ENCODE results near the gene HMGCS1.
"Not testable (repeated sequence)": the region's sequence is repeated elsewhere in the genome, so short reads cannot be mapped to it uniquely, and the experiment has no call there.

The HMGCS1 gene

DNA sequence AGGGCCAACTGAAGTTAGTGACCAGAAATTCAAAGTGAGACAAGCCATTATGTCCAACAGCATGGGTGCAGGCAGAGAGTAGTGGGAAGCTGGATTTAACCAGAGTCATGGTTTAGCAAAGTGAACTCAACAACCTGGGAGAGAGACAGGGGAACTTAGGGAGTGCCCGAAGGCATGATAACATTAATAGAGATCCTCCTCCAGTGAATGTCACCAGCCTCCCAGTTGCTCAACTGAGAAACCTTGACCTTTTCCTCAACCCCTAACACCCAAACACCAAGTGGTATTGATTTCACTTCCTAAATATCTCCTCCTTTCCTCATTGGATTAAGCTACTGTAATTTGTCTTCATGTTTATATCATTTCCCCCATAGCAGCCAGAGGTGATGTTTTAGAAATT, 42.6 kb downstream of the HMGCS1 start:
- DNase-seq = no peak

DNA sequence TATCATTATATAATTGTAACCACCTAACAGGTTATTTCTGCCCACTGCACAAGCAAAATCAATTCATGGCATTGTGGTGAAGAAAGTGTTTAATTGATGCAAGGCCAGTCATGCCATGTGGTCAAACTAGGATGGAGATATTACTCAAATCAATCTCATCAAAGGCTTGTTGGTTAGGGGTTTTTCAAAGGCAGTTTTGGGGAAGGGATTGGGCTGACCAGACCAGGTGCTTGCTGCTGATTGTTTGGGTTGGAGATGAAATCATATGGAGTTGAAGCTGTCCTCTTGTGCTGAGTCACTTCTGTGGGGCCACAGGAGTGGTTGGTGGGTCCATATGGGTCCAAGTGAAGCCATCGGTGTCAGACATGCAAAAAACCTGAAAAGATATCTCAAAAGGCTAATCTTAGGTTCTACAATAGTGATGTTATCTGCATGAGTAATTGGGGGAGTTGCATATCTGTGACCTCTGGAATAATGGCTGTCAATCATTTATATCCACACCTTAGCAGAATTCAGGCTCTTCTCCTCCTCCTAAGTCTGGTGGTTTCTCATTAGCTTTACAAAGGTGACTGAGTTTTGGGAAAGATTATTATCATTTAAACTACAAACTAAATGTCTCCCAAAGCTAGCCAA, 44.9 kb downstream of the HMGCS1 start:
- no peak for DNase-seq

DNA sequence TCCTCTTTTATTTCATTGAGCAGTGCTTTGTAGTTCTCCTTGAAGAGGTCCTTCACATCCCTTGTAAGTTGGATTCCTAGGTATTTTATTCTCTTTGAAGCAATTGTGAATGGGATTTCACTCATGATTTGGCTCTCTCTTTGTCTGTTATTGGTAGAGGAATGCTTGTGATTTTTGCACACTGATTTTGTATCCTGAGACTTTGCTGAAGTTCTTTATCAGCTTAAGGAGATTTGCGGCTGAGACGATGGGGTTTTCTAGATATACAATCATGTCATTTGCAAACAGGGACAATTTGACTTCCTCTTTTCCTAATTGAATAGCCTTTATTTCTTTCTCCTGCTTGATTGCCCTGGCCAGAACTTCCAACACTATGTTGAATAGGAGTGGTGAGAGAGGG, 50.9 kb downstream of the HMGCS1 start:
- not testable (repeated sequence) for DNase-seq

DNA sequence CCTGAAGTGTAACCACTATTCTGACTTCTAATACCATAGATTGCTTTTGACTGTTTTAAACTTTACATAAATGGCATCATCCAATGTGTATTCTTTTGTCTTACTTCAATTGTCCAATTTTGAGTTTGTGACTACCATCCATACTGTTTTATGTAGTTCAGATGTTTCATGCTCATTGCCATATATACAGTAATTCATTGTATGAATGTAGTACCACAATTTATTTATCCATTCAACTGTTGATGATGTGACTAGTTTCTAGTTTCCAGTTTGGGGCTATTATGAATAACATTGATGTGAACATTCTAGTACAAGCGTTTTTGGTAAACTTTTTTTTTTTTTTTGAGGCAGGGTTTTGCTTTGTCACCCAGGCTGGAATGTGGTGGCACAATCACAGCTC, 55.1 kb downstream of the HMGCS1 start:
- DNase-seq = no peak

DNA sequence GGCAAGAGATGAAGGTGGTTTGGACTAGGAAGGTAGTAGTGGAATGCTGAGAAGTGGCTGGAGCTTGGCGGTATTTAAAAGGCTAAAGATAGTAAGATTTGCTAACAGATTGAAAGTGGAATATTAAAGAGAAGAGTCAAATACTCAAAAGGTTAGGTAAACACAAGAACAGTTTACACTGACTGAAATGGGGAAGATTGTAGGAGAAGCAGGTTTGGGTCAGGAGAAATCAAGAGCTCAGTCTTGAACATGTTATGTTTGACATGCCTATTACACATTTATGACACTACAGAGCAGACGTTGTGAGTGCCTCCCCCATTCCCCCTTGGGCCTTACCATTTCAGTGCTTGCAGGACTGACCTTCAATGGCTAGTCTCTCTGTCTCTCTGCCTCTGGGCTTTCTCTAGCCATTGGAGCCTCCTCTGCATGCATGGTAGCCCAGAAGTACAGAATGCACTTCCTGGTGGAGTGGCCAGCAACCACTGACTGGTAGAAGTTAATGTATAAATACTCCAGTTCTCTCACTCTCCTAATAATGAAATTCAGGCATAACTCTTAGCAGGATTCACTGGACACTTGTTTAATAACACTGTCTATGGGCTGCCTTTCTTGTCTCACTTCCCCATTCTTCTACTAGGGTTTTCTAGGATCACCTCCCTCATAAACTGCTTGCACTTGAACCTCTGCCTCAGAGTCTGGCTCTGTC, 56.8 kb downstream of the HMGCS1 start:
- DNase-seq = no peak

DNA sequence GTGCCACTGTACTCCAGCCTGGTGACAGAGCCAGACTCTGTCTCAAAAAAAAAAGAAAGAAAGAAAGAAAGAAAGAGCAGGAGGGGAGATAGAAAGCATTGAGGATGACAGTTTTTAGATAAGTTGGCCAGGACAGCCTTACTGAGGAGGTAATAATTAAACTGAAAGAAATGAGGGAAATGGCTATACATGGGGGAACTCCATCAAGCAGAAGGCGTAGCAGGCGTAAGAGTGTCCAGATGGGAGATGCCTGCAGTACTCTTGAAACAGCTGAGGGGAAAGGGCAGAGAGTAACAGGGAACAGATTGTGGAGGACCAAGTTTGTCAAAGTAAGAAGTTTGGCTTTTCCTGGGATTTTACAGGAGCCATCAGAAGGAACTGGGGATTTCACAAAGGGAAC, 57.5 kb downstream of the HMGCS1 start:
- no peak for DNase-seq

DNA sequence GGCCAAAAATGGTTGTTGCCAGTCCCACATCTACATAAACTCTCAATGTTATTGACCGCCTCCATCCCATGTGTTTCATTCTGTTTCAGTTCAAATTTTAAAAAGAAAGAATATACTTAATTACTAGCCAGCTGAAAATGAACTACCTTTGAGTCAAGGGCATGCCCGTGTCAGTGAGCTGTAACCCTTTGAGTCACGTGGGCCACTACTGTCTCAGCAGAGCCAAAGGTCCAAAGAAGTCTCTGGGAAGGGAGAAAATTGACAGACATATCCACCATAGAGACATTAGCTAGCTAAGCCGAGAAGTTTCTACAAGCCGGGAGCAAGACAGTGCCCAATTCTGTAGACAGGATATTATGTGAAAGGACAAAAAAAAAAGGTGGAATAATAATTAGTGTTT, 61.5 kb downstream of the HMGCS1 start:
- no peak for DNase-seq

DNA sequence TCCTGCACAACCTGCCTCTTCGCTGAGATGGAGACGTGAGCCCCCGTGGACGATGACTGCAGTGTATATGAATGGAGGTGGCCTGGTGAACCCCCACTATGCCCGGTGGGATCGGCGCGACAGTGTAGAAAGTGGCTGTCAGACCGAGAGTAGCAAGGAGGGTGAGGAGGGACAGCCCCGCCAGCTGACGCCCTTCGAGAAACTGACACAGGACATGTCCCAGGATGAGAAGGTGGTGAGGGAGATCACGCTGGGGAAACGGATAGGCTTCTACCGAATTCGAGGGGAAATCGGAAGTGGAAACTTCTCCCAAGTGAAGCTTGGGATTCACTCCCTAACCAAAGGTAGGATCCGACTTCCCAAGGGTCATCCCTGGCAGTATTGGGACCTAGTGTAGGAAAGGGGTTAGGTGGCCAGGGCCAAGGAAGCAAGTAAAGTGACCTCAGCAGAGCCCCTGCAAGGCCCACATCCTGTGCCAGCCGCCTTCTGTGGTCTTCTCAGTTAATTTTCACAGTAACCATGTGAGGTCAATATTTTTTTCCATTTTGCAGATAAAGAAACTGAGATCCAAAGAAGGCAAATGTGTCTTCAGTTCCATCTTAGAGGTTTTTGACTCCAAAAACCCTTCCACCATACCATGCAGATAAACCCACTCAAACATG, 67.4 kb downstream of the HMGCS1 start:
- no peak for DNase-seq

DNA sequence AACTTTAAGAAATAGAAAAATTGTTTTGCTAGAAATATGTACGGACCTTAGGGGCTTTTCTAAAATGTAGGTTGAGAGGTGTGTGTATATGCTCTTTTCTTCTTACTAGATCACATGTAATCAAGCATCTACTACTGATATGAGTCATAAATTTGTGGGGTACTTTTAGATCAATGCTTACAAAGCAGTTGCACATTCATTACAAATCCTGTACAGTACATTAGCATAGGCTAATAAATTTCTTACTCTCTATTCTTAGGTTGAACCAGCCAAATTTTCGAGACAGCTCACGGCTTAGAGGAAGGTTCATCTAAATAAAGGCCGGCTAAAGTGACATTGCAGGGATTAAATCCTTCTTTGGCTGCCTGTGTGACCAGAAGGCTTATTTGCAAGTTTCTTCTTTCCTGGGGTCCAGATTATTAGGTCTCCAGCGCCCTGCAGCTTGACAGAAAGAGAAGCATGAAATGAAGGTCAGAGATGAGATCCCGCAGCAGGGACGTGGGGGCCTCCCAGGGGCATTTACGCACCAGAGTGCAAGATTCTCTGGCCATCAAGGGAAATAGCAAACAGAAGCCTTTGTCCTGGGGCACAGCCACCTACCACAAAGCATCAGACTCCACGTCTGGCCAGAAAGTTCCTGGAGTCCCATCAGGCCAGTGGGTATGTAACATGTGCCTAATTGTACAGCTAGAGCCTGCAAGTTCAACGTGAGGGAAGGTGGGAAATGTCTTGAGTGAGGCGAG, 68.2 kb downstream of the HMGCS1 start:
- DNase-seq = no peak

DNA sequence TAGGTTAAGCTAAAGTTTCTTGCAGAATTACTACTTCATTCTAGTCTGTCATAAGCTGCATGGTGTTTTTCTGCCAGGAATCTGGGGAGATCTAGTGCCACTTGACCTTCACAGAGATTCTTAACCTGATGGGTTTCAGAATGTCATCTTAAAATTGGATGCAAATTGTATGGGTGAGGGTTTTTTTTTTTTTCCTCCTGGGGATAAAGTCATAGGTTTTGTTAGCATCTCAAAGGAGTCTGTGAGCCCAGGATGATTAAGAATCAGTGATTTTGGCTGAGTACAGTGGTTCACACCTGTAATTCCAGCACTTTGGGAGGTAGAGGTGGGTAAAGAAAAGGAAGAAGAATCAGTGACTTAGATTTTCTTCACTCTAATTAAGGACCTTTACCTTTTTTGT, 69.9 kb downstream of the HMGCS1 start:
- DNase-seq = no peak

DNA sequence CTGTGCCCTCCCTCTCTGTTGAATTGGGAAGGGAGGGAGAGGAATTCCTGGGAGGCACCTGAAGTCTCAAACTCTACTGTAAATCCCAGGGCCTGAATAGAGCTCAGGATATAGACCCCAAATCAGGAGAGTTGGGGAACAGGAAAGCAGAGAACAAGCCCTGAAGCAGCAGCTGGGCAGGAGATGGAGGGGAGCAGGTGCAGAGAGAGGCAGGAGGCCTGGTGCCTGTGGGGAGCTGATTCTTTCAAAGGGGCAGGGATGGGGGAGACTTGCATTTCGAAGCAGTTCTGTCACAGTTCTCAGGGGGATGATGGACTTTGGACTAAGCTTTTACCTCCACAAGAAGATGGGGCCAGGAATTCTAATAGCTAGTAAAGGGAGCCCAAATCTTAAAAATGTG, 71.0 kb downstream of the HMGCS1 start:
- no peak for DNase-seq
